GM21786 (cell line): ENCODE measurements around the gene METTL23.

Source experiments
- ATAC-seq: cut with Tn5 transposase; IDR thresholded peaks from one replicate; pipeline ENCODE4 v1.9.1; 2021; ENCODE audit not compliant: unreplicated experiment

METTL23 gene, protein sequence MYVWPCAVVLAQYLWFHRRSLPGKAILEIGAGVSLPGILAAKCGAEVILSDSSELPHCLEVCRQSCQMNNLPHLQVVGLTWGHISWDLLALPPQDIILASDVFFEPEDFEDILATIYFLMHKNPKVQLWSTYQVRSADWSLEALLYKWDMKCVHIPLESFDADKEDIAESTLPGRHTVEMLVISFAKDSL

DNA sequence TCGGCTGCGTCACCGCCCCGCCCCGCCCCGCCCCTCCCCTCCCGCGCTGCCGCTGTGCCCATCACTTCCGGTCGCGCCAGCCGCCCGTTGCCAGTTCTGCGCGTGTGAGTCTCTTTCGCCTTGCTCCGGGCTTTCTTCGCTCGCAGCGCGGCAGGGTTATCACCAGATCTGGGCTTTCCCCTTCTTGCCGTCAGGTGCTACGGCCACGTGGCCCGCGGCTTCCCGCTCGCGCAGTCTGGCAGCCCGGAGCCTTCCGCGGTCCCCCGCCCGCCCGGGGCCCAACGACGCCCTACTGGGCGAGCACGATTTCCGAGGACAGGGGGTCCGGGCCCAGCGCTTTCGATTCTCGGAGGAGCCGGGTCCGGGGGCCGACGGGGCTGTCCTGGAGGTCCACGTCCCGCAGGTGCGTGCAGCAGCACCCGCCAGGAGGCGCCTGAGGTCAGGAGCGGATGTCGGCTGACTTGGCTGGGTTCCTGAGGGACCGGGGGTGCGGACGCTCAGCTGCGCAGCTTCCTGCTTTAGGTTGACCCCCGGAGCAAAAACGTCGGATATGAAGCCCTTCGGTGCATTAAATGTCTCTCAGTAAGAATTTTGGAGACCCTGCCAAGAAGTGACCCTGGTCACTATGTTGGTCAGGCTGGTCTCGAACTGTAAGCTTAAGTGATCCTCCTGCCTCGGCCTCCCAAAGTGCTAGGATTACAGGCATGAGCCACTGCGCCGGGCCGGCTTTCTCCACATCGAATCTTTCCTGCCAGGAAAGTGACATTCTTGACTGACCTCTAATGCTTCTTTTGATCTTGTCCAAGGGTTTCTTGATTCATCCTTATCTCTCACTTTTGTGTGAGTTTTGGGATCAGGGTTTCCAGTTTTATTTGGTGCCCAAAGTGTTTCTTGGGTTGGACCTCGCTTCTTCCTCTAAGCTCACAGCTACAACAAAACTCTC lies at the start of gene METTL23:
TSS of gene METTL23 (plus strand) at position 64 of the 943 bp plus-strand sequence. CDS start 2,872 bp downstream, outside the sequence.
- peak; percentile 29 for ATAC-seq

DNA sequence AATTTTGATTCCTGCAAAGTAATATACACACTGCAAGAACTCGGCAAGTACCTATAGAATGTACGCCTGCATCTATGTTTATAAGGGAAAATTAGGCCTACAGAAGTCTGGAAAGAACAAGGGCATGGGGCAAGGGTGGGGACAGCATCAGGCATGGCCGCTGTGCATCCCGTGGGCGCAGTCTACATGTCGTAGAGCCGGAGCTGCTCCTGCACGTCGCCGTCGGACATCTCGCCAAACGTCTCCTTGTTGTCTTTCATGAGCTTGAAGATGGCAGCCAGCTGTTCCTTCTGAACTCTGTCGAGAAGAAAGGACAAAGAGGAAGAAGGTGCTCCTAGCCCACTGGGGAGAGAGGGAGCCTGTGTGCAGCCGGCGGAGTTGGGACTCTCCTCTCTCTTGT lies 49.2 kb upstream of the METTL23 start:
- no peak for ATAC-seq

DNA sequence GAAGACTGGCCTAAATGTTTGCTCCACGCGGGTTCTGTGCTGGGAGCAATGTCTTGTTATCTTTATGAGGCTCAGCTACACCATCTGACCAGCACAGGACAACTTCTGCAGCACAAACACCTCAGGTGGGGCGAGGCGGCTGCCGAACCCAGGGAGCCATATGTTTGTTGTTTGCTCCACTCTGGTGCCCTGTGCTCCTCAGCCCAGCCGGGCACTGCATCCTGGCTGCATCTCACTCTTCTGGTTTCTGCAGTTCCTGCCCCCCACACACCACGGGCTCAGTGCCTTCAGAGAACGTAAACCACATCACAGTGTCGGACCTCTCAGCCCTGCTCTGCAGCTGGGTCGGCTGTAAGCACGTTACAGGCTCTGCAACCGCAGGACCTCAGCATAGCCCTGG lies 48.3 kb upstream of the METTL23 start:
- no peak for ATAC-seq

DNA sequence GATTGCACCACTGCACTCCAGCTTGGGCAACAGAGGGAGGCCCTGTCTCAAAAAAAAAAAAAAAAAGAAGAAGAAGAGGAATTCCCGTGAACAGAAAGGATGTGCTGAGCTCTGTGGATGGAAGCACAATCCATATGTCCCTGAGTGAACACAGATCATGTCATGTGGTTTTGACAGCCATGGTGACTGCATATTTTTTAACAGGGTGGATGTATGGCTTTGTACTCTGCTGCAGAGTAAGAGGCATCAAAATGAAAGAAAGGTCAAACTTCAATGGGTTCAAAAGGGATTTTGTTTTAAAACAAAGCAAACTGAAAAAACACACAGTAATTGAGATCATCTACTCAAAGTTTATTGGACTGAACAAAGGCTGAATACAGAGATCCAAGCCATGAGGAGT lies 47.4 kb upstream of the METTL23 start:
- ATAC-seq = no peak

DNA sequence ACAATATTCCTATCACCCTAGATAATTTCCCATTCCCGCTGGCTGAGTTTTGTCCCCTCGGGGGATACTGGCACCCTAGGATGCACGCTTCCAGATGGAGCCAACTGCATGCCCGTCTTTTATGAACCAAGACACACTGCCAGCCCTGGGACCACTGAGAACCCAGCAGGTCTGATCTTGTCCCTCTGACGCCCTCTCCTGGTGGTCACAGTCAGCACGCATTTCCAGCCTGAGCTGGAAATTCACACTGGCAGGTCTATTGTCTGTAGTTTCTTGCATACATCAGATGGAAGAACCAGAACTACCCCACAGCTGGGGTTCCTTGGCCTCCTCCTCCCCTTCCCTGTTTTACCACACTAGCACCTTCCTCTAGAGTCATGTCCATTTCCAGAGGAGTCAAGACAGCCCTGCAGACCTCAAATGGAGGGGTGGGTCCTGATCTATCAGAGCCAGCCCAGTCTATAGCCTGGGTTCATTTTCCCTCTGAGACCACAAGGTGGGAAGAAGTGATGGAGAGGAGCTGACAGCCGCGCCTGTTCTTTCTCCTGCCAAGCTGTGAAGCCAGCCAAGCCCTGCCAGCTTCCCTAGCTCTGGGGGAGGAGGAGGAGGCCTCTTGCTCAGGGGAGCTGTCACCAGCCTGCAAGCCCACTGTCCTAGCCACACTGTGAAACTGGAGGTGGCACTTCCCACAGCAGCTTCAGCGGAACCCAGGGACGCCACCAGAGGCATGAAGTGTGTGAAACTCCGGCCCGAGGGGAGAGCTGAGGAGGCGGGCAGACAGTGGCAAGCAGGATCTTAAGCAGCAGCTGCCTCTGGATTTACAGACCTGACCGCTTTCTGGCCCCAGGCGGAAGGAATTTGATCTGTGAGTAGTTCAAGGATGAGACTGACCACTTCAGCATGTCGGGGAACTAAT lies 45.2 kb upstream of the METTL23 start:
- no peak for ATAC-seq

DNA sequence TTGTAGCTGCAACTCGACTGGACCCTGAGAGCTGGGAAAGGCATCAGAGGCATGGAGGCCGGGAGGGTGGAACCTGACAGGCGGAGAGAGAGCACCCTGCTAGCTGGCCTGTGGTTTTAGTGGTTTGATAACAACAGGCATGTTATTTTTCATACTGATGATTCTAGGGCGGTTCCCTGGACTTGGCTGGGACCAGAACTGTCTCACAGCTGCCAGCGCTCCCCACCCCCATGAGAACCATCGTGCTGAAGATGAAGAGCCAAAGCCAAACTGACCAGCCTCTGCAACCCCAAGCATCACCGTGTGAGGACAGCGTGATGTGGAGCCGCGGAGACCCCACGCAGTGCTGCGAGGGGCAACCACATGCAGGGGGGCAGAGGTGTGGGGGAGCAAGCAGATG lies 44.3 kb upstream of the METTL23 start:
- no peak for ATAC-seq

DNA sequence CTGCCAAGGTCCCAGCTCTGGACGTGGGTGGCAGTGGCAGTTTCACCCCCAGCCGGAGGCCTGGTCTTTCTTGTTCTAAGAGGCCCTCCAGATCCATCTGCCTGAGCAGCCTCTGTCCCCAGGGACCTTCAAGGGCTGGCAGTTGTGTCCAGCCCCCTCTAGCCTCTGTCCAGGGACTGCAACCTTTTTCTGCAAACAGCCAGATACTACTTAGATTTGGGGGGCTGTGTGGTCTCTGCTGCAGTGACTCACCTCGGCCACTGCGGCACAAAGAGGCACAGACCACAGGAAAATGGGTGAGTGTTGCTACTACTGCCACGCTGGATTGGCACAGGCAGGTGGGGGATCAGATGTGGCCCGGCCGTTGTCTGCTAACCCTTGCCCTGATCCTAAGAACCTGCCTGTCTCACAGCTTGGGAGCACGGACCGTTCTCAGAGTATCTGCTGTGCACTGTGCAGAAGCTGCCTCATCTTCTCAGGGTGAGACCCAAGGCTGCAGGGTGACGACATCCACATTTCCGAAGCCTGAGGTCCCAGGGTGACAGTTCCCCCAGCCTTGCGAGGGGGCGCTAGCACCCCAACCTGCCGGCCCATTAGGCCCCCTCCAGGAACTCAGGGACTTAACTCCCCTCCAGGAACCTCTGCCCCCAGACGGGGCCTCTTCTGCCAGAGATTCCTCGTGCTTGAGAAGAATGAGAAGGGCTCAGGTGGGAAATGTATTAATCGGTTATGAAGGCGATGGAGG lies 43.5 kb upstream of the METTL23 start:
- no peak for ATAC-seq

DNA sequence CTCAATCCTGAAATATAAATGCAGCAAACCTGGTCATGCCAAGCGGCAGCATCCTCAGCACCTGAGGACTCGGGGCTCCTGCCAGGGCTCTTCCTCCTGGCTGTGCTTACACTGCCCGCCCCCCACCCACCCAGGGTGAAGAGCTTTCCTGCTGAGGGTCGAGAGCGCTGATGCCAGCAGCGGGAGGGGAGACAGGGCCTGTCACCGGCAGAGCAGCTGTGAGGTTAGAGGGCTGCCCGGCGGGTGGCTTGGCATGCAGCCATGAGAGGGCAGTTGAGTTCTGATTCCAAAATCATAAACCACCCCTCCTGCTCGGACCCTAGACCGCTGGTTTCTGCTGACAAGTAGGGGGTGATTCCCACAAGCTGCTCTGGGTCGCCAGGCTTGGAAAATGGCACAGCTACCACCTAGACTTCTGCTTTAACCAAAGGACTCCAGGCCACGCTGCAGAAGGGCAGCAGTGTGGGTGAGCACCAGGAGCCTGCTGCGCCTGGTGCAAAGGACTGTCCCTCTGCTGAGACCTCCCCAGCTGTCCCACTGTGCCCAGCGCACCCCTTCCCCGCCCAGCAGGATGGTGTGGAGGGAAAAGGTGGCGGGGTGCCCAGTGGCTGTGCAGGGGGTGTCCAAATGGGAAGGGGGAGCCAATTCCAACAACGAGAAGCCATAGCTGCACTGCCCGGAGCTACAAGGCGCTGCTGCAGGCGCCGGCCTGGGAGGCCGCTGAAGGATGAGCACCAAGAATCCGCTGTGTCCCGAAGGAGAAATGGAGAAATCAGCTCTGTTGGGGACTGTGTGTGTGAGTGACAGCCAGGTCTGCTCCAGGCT lies 42.5 kb upstream of the METTL23 start:
- no peak for ATAC-seq

DNA sequence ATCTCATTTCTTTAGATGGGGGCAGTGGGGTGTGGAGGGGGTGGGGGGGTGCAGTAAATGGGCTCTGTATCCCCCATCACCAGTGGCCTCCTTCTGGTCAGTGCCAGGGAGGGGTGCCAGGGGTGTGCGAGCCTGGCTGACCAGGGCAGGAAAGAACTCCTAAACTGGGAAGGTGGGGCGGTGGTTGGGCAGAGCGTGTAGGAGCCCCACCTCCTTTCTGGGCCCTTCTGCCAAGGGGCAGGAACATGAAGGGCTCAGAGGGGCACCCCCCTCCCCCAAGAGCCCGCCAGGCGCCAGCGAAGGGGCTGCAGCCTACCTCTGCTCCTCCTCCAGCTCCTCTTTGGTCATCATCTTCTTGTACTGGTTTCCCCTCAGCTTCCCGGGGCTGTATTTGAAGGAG lies 41.9 kb upstream of the METTL23 start:
- ATAC-seq = no peak

DNA sequence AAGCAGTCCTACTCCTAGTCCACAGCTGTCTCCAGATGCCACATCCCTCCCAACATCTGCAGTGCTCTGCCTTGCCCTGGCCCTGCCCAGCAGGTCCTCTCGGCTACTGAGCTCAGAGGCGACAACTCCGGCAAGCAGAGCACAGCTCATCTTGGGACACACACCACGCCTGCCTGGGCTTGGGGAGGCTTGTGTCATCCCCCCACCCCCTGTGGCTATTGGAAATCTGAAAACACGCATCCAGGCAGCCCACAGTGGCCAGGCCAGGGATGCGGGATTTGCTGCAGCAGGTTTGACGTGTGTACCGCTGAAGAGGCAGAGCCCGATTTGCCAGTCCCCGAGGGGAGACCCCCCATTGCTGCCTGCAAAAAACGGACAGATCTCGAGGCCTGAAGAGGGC lies 41.3 kb upstream of the METTL23 start:
- no peak for ATAC-seq

DNA sequence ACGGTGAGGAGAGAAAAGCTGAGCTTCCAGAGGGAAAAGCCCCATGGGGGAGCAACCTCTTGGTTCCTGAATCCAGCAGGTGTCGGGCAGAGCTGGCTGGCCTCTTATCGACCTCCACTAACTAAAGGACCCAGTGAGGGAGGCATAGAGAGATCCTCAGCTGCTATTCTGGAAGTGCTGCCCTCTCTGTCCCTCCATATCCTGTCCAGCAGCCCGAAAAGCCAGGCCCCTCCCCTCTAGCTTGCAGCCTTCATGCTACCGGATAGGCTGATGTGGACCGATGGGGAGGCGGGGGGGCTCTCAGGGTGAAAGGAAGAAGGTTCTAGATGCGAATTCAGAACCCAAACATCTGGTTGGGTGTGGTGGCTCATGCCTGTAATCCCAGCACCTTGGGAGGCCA lies 40.8 kb upstream of the METTL23 start:
- ATAC-seq = no peak

DNA sequence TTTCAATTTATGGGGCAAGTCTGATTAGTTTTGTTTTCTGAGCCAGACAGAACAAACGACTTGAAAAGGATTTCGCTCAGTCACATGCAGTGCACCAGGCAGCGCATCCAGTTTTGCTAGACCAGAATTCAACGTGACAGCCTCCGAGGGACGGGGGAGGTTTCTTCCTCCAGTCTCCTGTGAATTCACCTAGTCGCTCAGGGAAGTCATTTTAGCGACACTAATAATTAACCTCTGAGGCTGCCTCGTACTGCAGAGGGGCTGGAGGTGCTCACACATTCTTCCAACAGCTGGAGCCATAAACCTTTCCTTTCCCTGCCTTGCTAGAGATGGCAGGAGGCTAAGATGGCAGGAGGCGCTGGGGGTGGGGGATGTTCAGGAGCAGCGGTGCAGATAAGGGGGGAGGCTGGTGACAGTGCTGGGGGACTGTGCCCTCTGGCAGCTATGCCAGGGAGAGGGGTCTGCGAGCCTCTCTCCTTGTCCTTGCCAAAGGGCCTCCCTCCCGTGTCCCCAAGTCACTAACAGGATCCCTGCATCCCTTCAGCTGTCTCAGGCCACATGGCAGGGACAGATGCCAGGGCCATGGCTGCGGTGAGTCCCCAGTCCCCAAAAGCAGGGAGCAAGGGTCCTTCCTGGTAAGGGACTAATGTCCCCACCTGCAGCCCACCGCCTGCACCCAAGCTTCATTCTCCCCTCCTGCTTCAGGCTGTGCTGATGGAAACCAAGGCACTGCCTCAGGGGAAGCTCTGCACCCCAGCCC lies 39.9 kb upstream of the METTL23 start:
- ATAC-seq = no peak

DNA sequence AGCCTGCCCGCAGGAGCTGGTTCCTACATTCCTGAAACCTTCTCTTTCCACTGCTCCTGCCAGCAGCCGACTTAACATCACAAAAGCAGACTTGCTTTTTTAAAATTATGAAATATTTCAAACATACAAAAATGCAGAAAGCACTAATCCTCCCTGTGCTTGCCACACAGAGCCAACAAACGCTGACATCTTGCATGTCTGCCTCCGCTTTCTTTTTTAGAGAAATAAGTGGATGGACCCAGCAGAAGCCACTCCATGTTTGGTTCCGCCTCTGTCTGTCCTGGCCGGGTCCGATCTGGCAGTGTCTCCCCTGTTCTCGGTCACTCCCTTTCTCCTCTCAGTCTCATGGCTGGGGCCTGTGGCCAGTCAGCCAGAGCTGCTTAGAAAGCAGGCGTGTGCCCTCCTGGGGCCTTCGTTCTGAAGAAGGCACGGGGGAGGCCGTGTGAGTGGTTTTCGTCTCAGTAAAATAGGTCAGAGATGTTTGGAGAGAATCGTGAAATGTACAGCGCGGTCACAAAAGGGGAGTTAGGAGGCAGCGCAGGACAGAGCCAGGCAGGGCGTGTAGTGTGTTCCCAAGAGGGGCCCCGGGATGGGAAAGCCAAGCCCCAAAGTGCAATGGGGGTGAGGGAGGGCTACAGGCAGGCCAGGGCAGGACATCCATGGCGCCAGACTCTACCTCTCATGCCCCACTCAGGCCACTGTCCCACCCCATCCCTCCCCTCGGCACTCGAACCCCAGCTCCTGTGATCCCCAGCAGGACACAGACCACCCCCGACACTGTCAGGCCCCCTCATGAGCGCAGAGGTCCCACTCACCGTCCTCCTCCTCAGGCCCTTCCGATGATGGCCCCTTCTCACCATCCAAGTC lies 39.1 kb upstream of the METTL23 start:
- ATAC-seq = no peak

DNA sequence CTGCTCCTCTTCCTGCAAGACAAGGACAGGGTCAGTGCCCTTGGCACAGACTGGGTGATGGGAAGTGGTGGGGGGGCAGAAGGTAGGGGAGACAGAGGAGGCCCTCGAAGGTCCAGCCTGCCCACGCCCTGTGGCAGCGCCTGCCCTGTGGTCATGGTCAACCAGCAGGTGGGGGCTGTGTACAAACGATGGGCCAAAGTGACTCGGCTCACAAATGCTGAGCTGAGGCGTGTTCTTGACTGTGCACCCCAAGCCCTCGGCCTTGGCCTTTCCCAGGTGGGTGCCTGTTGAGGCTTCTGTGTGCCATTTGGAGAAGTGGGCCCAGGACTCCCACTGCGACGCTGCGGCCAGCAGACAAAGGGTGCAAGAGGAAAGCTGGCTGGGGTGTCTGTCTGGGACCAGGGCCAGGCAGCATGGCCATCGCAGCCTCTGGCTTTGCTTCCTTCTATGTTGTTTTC lies 38.4 kb upstream of the METTL23 start:
- ATAC-seq = no peak

DNA sequence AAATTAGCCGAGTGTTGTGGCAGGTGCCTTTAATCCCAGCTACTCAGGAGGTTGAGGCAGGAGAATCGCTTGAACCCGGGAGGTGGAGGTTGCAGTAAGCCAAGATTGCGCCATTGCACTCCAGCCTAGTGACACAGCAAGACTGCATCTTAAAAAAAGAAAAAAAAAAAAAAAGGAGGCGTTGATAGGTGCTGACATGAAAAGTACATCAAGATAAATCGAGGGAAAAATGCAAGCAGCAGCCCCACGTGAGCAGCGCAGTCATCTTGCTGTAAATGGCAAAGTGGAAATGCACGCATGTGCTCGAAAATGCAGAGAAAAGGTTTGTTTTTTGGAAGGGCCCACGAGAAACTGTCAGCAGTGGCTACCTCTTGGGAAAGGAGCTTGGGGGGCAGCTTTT lies 36.8 kb upstream of the METTL23 start:
- no peak for ATAC-seq

DNA sequence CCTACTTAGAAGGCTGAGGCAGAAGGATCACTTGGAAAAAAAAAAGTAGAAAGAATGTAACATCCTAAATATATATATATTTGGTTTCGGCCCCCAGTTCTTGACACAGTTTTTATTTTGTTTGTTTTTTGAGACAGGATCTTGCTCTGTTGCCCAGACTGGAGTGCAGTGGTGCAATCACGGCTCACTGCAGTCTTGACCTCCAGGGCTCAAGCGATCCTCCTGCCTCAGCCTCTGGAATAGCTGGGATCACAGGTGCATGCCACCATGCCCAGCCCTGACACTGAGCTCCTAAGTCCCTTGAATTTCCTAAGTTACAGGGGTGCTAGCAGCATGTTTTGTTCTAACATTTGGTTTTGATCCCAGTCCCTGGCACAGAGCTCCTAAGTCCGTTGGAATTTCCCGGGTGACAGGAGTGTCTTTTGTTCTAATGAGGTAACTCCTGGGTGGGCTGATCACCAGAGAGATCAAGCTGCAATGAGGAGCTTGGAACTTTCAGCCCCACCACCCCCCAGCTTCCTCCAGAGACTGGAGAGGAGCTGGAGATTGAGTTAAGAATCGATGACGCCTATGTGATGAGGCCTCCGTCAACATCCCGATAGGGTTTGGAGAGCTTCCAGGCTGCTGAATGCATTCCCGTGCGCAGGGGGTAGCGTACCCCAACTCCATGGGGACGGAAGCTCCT lies 35.9 kb upstream of the METTL23 start:
- ATAC-seq = no peak

DNA sequence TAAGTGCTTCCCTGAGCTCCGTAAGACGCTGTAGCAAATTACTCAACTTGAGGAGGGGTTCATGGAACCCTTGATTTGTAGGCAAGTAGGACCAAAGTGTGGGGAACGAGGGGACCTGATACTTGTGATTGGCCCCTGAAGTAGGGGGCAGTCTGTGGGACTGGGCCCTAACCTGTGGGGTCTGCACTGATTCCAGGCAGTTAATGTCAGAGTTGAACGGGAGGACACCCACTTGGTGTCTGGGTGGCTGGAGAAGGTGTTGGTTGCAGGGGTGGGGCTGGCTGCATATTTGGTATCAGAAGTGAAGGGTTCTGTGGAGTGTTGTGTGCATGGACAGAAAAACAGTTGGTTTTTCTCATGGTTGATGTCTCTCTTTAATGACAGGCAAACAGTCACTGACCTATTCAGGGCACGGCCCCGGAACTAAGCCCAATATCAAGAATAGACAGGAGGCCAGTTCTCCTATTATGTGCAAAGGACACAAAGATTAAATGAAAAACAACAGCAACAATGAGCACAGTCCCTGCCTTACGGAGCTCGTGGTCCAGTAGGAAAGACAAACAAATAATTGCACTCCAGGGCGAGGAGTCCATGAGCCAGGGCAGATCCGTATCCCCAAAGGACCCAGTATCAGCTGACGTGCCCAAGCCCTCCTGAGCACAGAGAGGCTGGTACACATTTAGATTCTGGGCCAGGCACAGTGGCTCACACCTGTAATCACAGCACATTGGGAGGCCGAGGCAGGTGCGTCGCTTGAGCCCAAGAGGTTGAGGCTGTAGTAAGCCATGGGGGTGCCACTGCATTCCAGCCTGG lies 35.1 kb upstream of the METTL23 start:
- ATAC-seq = no peak
